GM19397 (cell line): ENCODE results near the gene TNNI3K.
"Not testable (repeated sequence)": the region's sequence is repeated elsewhere in the genome, so short reads cannot be mapped to it uniquely, and the experiment has no call there.

Experiments
- ATAC-seq: cut with Tn5 transposase; IDR thresholded peaks from one replicate; pipeline ENCODE4 v1.9.1; 2021; ENCODE audit warnings: mild to moderate bottlenecking, moderate library complexity; ENCODE audit not compliant: unreplicated experiment

TNNI3K gene

GRCh38 chr1:74235153-74235552 lies at the start of gene TNNI3K:
Gene TNNI3K (plus strand): TSS chr1:74235387. CDS start chr1:74235452, 65 bp downstream.
- ATAC-seq = no peak

- ATAC-seq = no peak
These were observed 41.3 kb upstream of the TNNI3K start for GRCh38 chr1:74193908-74194307.

DNA sequence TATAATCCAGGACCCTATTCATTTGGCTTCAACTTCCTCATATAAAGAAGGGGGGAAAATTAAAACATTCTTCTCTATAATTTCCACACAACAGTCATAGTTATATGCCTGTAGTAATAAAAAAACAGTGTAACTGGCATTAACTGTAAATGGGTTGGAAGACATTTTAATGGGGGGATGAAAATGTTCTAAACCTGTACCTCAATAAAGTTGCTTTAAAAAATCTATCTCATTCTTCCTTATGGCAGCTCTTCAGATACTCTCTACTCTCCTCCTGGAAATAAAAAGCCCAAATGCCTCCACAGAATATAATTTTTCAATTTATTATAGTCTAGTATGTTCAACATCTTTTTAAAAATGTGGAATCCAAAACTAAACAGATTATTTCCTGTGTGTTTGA lies 39.8 kb upstream of the TNNI3K start:
- no peak for ATAC-seq

DNA sequence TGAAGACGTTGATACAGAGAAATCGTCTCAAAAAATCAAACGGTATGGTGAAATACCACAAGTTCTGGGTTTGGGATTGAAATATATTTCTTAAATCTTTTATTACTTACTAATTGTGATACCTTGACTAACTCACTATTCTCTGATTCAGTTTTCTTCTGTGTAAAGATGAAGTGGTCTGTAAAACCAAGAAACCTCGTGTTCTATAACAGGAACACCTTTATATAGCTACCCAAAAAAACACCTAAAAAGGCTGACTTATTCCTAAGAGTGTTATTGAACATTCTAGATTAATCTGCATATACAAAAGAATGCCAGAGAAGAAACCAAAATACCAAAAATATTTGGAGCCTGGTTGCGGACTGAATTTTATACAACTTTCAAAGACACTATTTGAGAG lies 37.9 kb upstream of the TNNI3K start:
- ATAC-seq = no peak

DNA sequence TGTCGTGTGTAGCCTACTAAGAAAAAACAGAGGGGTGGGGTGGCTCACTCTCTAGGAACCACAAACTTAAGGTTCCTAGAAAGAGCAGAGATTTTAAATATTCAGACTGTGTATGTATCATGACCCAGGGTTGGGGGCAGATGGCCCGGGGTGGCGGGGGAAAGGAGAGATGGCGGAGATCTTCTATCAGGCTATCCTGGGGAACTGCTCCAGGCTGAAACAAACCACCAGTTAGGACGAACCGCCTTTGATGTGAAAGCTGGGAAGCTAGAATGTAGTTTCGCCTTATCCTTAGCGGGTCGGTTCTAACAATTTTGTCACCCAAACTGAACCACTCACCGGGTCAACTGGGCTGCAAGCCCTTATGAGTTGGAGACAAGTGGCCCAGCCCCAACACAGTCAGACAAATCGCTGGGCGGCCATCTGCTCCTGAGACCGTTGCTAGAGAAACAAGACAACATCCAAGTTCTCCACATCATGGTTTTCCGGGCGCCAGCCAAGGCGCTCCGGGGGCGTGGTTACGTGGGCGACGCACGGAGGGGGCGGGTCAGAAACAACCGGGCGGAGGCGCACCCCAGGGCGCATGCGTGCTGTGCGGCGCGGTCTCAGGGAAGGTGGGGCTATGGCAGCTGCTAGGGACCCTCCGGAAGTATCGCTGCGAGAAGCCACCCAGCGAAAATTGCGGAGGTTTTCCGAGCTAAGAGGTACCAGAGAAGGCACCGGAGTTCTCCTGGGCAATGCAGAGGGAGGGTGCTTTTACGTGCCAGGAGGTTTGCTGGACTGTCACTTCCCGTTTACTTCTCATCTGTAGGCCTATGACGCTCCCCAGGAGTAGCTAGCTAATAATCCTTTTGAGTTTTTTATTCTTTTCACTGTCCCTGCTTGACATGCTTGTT lies 37.3 kb upstream of the TNNI3K start, which contains the start of the genes FPGT and LRRIQ3:
FPGT (plus strand) TSS at position 586 of the 896 bp plus-strand sequence; CDS start at position 623, 37 bp downstream.
LRRIQ3 (minus strand) TSS at position 520 of the 896 bp plus-strand sequence. CDS start 14,492 bp downstream, outside the sequence.
- ATAC-seq = peak; percentile 97

- ATAC-seq = no peak
These were observed 35.7 kb upstream of the TNNI3K start for GRCh38 chr1:74199504-74199903.

GRCh38 chr1:74205266-74205665 lies 29.9 kb upstream of the TNNI3K start:
- ATAC-seq = no peak

- ATAC-seq = no peak
These were observed 20.0 kb upstream of the TNNI3K start for GRCh38 chr1:74215229-74215628.

DNA sequence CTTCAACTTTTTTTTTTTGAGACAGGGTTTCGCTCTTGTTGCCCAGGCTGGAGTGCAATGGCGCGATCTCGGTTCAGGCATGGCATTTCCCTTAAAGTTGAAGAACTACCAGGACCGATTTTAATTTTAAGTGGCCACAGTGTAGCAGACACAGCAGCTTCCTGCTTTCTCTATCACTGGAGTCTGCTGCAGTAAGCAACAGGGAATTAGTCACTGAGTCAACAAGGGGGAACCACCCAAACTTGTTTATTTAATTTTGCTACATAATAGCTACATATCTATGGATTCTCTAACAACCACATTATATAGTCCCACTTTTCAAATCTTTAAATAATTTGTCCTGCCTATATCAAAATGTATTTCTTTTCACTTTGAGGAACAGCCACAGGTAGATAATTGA lies 12.5 kb upstream of the TNNI3K start:
- no peak for ATAC-seq

DNA sequence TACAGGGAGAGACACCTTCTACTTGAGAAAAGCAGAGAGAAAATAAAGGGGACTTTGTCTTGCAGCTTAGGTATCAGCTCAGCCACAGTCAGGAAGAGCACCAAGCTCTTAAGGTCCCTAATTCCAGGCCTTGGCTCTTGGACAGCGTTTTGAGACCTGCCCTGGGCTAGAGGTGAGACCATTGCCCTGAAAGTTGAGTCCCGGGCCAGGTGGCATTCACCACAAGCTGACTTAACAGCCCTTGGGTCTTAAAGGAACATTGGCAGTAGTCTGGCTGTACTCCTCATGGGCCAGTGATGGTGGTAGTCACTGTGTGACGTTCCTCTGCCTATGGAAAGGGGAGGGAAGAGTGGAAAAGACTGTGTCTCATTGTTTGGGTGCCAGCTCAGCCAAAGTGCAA lies 11.7 kb upstream of the TNNI3K start:
- ATAC-seq = no peak

- ATAC-seq = no peak
These were observed 1.3 kb downstream of the TNNI3K start for GRCh38 chr1:74236440-74236839.

- no peak for ATAC-seq
These were observed 1.8 kb downstream of the TNNI3K start for GRCh38 chr1:74237035-74237434.

GRCh38 chr1:74237787-74238186 lies 2.6 kb downstream of the TNNI3K start:
- ATAC-seq = no peak

- no peak for ATAC-seq
These were observed 10.1 kb downstream of the TNNI3K start for GRCh38 chr1:74245168-74245772.

GRCh38 chr1:74246315-74246714 lies 11.1 kb downstream of the TNNI3K start:
- no peak for ATAC-seq

- no peak for ATAC-seq
These were observed 12.8 kb downstream of the TNNI3K start for GRCh38 chr1:74247881-74248528.

- not testable (repeated sequence) for ATAC-seq
These were observed 18.1 kb downstream of the TNNI3K start for GRCh38 chr1:74253243-74253824.

DNA sequence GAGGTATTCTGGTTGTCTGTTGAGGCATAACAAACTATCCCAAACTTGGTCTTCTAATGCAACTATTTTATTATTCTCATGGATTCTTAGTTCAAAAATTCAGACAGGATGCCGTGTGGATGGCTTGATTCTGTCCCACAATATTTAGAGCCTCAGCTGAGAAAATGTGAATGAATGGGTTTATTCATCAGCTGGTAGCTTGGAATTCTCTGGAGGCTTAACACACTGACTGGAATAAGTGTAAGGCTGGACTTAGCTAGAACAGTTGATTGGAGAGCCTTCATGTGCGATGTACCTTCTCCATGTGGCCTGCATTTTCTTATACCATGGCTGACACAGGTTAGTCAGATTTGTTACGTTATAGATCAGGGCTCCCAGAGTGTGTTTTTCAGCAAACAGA lies 30.8 kb downstream of the TNNI3K start:
- no peak for ATAC-seq

- ATAC-seq = no peak
These were observed 36.3 kb downstream of the TNNI3K start for GRCh38 chr1:74271503-74271902.

DNA sequence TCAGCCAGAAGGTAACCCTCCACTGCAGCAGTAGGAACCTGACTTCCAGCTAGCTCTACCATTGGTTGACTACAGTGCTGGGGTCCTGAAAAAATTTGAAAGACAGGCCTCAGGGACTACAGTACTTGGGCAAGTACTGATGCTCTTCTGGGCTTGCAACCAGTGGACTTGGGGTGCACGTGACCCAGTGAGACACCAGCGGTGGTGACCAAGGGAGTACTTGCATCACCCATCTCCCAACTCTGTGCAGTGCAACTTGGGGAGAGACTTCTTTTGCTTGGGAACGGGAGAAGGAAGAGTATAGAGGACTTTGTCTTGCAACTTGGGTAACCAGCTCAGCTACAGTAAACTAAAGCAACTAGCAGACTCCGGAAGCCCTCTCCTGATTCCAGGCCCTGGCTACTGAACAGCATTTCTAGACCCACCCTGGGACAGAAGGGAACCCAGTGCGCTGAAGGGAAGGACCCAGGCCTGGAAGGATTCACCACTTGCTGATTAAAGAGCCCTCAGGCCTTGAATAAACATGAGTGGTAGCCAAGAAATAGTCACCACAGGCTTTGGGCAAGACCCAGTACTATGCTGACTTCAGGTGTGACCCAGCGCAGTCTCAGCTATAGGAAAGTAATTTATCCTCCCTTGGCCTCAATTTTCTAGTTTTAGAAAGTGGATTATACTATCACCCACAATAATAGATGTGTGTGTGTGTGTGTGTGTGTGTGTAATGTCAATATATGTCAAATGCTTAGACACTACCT lies 45.6 kb downstream of the TNNI3K start:
- no peak for ATAC-seq
